Measurements from ENCODE around the gene C1orf122. TPM values are rescaled to one million over a fixed set of nuclear protein-coding genes. Genes with fewer than 3 reads are reported as not detected.

C1orf122 gene
- total RNA-seq, 1 donor from 2014 or later = 112 TPM

DNA sequence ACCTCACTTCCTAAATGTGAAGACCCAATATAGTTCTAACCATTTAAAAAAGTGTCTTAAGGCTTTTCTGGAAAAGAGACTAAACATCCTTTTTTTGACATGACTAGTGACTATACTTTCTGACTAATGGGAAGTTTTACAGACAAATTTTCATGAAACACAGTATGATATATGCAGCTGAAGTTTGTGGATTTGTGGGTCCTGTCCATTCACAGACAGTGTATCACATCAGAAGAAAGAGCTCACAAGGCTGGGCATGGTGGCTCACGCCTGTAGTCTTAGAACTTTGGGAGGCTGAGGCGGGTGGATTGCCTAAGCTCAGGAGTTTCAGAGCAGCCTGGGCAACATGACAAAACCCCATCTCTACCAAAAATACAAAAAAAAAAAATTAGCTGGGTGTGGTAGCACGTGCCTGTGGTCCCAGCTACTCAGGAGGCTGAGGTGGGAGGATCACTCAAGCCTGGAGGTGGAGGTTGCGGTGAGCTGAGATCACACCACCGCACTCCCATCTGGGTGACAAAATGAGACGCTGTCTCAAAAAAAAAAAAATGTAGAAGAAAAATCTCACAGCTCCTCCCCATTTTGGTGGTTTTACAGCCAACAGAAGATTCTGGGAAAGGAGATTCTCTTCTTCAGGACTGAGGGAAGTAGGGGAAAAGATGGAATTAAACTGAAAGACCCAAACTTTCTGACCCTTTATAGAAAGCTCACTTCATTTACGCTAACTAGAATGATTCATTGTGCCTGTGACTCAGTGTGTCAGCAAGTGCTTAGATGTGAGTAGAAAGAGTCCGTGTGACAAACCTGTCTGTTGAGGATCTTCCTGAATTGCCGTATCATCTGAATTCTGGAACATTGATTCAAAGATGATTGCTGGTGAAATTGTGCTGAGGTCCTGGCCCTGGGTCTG lies 15.6 kb downstream of the C1orf122 start:
- TF ChIP-seq, protein P1, sequence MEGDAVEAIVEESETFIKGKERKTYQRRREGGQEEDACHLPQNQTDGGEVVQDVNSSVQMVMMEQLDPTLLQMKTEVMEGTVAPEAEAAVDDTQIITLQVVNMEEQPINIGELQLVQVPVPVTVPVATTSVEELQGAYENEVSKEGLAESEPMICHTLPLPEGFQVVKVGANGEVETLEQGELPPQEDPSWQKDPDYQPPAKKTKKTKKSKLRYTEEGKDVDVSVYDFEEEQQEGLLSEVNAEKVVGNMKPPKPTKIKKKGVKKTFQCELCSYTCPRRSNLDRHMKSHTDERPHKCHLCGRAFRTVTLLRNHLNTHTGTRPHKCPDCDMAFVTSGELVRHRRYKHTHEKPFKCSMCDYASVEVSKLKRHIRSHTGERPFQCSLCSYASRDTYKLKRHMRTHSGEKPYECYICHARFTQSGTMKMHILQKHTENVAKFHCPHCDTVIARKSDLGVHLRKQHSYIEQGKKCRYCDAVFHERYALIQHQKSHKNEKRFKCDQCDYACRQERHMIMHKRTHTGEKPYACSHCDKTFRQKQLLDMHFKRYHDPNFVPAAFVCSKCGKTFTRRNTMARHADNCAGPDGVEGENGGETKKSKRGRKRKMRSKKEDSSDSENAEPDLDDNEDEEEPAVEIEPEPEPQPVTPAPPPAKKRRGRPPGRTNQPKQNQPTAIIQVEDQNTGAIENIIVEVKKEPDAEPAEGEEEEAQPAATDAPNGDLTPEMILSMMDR (IDR thresholded peaks at IDR 0.05; ENCODE audit: insufficient read depth, low read length, poor library complexity, severe bottlenecking) = no peak
- DNase-seq (ENCODE audit: low read depth) = no peak
- Histone ChIP-seq H3K27me3 (ENCODE audit: control insufficient read depth, insufficient read depth, low read length) (no peaks in the 10 kb centered on the region), H3K4me3 (ENCODE audit: low read depth, low read length) (no peak overlapping the region), H3K36me3 (ENCODE audit: control insufficient read depth, insufficient read depth, low read length) (no peaks in the 10 kb centered on the region)

DNA sequence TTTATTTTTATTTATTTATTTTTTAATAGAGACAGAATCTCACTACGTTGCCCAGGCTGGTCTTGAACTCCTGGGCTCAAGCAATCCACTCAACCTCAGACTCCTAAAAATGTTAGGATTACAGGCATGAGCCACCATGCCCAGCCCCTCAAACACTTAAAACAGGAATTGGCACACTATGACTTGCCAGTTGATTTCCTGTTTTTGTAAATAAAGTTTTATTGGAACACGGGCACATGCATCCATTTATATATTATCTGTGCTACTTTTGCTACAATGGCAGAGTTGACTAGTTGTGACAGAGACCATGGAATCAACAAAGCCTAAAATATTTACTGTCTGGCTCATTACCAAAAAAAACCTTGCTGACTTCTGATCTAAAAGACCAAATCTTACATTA lies 16.4 kb downstream of the C1orf122 start:
- TF ChIP-seq, protein P1 (IDR thresholded peaks at IDR 0.05; ENCODE audit: insufficient read depth, low read length, poor library complexity, severe bottlenecking) = no peak
- no peak for DNase-seq (ENCODE audit: low read depth)
- Histone ChIP-seq H3K27me3 (ENCODE audit: control insufficient read depth, insufficient read depth, low read length) (no peaks in the 10 kb centered on the region), H3K36me3 (ENCODE audit: control insufficient read depth, insufficient read depth, low read length) (no peaks in the 10 kb centered on the region), H3K4me3 (ENCODE audit: low read depth, low read length) (no peak overlapping the region)

DNA sequence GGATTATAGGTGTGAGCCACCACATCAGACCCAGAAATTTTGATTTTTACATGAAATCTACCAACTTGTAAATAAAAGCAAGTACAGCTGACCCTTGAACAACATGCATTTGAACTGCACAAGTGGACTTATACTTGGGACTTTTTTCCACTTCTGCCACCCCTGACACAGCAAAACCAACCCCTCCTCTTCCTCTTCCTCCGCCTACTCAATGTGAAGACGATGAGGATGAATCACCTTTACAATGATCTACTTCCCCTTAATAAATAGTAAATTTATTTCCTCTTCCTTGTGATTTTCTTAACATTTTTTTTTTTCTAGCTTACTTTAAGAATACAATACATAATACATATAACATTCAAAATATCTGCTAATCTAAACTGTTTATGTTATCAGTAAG lies 17.9 kb downstream of the C1orf122 start:
- no peak for DNase-seq (ENCODE audit: low read depth)
- no peaks in the 10 kb centered on the region for H3K27me3 ChIP-seq (ENCODE audit: control insufficient read depth, insufficient read depth, low read length)
- no peak overlapping the region for H3K4me3 ChIP-seq (ENCODE audit: low read depth, low read length)
- H3K36me3 ChIP-seq (ENCODE audit: control insufficient read depth, insufficient read depth, low read length) = no peaks in the 10 kb centered on the region
- TF ChIP-seq, protein P1 (IDR thresholded peaks at IDR 0.05; ENCODE audit: insufficient read depth, low read length, poor library complexity, severe bottlenecking) = no peak

DNA sequence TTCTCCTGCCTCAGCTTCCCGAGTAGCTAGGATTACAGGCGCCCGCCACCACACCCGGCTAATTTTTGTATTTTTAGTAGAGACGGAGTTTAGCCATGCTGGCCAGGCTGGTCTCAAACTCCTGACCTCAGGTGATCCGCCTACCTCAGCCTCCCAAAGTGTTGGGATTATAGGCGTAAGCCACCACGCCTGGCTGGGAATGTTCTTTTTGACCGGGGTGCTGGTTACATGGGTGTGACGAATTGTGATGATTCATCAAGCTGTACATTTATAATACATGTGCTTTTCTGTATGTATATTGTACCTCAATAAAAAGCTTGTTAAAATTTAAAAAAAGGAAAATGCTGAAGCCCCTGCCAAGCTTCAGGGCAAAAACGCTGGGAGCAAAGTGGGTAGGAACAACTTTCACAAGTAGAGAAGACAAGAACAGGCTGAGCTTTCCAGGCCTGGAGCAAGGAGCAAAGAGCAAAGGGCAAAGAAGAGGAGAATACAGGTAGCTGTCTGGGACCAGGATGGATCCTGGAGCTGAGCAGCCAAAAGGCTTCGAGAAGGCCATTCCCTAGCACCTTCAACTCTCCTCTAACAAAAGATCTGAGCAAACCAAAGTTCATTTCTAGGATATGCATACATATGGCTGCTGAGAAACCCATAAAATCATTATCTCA lies 21.0 kb downstream of the C1orf122 start:
- no peak for DNase-seq (ENCODE audit: low read depth)
- TF ChIP-seq, protein P1 (IDR thresholded peaks at IDR 0.05; ENCODE audit: insufficient read depth, low read length, poor library complexity, severe bottlenecking) = no peak
- no peak overlapping the region for H3K4me3 ChIP-seq (ENCODE audit: low read depth, low read length)
- peaks cover 1% of the 10 kb centered on the region for H3K36me3 ChIP-seq (ENCODE audit: control insufficient read depth, insufficient read depth, low read length)
- H3K27me3 ChIP-seq (ENCODE audit: control insufficient read depth, insufficient read depth, low read length) = no peaks in the 10 kb centered on the region

DNA sequence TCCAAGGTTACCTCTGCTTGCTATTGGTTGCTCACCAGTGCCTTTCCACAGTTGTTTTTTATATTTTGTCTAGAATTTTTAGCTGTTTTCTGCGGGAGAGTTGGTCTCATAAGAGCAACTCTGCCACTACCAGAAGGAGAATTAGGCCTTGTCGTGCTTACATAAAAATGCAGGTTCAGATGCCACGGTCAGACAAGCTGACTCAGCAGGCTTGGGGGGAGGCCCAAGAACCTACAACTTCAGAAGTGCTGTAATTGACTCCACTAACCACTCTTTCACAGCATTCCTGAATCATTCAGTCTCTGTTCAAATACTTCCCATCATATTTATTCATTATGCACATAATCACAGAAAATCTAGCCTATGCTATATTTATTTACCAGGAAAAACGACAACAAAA lies 23.5 kb downstream of the C1orf122 start:
- H3K36me3 ChIP-seq (ENCODE audit: control insufficient read depth, insufficient read depth, low read length) = peaks cover 1% of the 10 kb centered on the region
- TF ChIP-seq, protein P1 (IDR thresholded peaks at IDR 0.05; ENCODE audit: insufficient read depth, low read length, poor library complexity, severe bottlenecking) = no peak
- no peak for DNase-seq (ENCODE audit: low read depth)
- H3K27me3 ChIP-seq (ENCODE audit: control insufficient read depth, insufficient read depth, low read length) = no peaks in the 10 kb centered on the region
- H3K4me3 ChIP-seq (ENCODE audit: low read depth, low read length) = no peak overlapping the region

All from kidney epithelial cell (primary cell).